Loucy (cell line): Measurements from ENCODE around the gene AATK.

Experiments
- EZH2phosphoT487 ChIP-seq: fragments of 200-600 bp; IDR thresholded peaks from 2 replicates; pipeline ENCODE4 v1.6.1; 2018; ENCODE audit warnings: antibody characterized with exemption, mild to moderate bottlenecking, moderate library complexity, borderline replicate concordance
- TF ChIP-seq, protein P1 (sequence below): fragments of 200-600 bp; sonication (generic); conservative IDR thresholded peaks from 2 replicates; pipeline ENCODE4 v1.5.1; 2014; ENCODE audit warnings: mild to moderate bottlenecking, antibody characterized with exemption, low read length

DNA sequence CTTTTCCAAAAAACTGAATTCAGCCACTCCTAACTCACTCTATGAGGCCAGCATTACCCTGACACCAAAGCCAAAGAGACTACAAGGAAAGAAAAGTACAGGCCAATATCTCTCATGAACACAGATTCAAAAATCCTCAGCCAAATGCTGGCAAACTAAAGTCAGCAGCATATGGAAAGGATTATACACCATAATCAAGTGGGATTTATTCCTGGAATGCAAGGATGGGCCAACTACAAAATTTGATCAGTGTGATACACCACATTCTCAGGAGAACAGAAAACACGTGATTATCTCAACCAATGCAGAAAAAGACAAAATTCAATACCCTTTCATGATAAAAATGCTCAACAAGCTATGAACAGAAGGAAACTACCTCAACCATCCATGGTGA, 7.7 kb upstream of the AATK start:
- TF ChIP-seq, protein P1, sequence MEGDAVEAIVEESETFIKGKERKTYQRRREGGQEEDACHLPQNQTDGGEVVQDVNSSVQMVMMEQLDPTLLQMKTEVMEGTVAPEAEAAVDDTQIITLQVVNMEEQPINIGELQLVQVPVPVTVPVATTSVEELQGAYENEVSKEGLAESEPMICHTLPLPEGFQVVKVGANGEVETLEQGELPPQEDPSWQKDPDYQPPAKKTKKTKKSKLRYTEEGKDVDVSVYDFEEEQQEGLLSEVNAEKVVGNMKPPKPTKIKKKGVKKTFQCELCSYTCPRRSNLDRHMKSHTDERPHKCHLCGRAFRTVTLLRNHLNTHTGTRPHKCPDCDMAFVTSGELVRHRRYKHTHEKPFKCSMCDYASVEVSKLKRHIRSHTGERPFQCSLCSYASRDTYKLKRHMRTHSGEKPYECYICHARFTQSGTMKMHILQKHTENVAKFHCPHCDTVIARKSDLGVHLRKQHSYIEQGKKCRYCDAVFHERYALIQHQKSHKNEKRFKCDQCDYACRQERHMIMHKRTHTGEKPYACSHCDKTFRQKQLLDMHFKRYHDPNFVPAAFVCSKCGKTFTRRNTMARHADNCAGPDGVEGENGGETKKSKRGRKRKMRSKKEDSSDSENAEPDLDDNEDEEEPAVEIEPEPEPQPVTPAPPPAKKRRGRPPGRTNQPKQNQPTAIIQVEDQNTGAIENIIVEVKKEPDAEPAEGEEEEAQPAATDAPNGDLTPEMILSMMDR, result no peak
- no peak for TF ChIP-seq EZH2phosphoT487
